ENCODE data around the gene SPATS2. TPM values are rescaled to one million over a fixed set of nuclear protein-coding genes. Genes with fewer than 3 reads are reported as not detected.

SPATS2 gene
- polyA plus RNA-seq, 1 of the 3 experiments (the other 2 are of a cell fraction): 72.9 TPM

DNA sequence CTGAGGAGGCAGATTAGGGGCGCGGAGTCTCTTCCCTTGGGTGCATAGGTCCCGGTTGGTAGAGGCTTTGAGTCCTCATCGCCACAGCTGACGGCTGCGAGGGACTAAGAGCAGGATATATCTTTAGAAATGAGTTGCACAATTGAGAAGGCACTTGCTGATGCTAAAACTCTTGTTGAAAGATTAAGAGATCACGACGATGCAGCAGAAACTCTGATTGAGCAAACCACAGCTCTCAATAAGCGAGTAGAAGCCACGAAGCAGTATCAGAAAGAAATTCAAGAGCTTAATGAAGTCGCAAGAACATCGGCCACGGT is 22.1 kb downstream of the SPATS2 start (continued):
- TF ChIP-seq, protein P1, sequence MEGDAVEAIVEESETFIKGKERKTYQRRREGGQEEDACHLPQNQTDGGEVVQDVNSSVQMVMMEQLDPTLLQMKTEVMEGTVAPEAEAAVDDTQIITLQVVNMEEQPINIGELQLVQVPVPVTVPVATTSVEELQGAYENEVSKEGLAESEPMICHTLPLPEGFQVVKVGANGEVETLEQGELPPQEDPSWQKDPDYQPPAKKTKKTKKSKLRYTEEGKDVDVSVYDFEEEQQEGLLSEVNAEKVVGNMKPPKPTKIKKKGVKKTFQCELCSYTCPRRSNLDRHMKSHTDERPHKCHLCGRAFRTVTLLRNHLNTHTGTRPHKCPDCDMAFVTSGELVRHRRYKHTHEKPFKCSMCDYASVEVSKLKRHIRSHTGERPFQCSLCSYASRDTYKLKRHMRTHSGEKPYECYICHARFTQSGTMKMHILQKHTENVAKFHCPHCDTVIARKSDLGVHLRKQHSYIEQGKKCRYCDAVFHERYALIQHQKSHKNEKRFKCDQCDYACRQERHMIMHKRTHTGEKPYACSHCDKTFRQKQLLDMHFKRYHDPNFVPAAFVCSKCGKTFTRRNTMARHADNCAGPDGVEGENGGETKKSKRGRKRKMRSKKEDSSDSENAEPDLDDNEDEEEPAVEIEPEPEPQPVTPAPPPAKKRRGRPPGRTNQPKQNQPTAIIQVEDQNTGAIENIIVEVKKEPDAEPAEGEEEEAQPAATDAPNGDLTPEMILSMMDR (IDR thresholded peaks at IDR 0.05): no peak
- TF ChIP-seq YY1 (IDR thresholded peaks at IDR 0.05; ENCODE audit: low read depth) (no peak), GABPA (IDR thresholded peaks at IDR 0.05; ENCODE audit: low read depth) (no peak)

DNA sequence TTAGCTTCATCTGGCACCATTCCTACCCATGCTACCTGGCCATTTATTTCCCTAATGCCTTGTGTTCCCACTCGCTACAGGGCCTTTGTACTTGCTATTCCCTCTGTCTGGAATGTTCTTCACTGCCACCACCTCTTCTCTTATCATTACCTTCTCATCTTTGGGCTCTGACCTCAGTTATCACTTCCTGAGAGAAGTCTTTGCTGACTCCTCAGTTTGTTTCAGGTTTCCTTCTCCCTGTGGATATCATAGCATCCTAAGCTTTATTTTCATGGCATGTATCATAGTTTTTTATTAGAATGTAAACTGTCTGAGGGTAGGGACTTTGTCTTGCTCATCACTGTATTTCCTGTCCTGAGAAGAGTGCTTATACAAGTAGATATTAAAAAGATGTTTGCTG is 29.7 kb downstream of the SPATS2 start:
- Histone ChIP-seq H3K36me3 (replicated peaks in 1 of 2; ENCODE audit: control insufficient read depth in 1 of 2, insufficient read depth in 2 of 2, low read length in 1 of 2) (peaks cover 0 to 14% of the 10 kb centered on the region in 2 experiments), H4K20me1 (ENCODE audit: insufficient read depth) (peaks cover 86% of the 10 kb centered on the region), H2AFZ (ENCODE audit: low read depth) (no peak overlapping the region), H3K9me3 (no peaks in the 10 kb centered on the region), H3K9ac (no peak overlapping the region), H3K79me2 (ENCODE audit: insufficient read depth) (peaks cover 99% of the 10 kb centered on the region), H3F3A (replicated peaks; ENCODE audit: insufficient read depth) (peaks cover 17% of the 10 kb centered on the region), H3K4me2 (no peak overlapping the region), H3K27me3 (ENCODE audit: insufficient read depth) (no peaks in the 10 kb centered on the region), H3K4me1 (ENCODE audit: control insufficient read depth in 1 of 2, insufficient read depth in 2 of 2, low read depth in 1 of 2, low read length in 1 of 2) (no peaks in the 10 kb centered on the region), H3K9me2 (no peaks in the 10 kb centered on the region), H3K27ac (ENCODE audit: low read depth in 2 of 2, low read length in 1 of 2) (no peak overlapping the region), H3K4me3 (ENCODE audit: low read depth in 2 of 2, low read length in 1 of 2) (no peak overlapping the region)
- TF ChIP-seq, protein P1 (IDR thresholded peaks at IDR 0.05): no peak
- TF ChIP-seq TCF12 (IDR thresholded peaks at IDR 0.05) (no peak), NRF1 (IDR thresholded peaks at IDR 0.05; ENCODE audit: low read depth, low read length) (no peak), FOXM1 (IDR thresholded peaks at IDR 0.05; ENCODE audit: low read depth) (no peak), RXRA (IDR thresholded peaks at IDR 0.05; ENCODE audit: borderline replicate concordance, low read depth) (no peak), YY1 (IDR thresholded peaks at IDR 0.05; ENCODE audit: low read depth) (no peak), TAF1 (IDR thresholded peaks at IDR 0.05; ENCODE audit: borderline replicate concordance, low read depth, low read length) (no peak)
- TF ChIP-seq, protein P2, sequence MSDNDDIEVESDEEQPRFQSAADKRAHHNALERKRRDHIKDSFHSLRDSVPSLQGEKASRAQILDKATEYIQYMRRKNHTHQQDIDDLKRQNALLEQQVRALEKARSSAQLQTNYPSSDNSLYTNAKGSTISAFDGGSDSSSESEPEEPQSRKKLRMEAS (IDR thresholded peaks at IDR 0.05; ENCODE audit: low read depth): no peak
- CTCF ChIA-PET: interaction anchor here (0.9 kb wide), 1 partner anchor 39 kb away, joined by 4 read pairs; no protein-coding TSS in a partner anchor
- DNase-seq: no peak
- POLR2A ChIA-PET: interaction anchor here (0.6 kb wide), 1 partner anchor 31 kb away, joined by 3 read pairs; no protein-coding TSS in a partner anchor
- WGBS (ENCODE audit: low lambda C conversion rate): 92% methylated on average over 1 of the region's 1 CpG

DNA sequence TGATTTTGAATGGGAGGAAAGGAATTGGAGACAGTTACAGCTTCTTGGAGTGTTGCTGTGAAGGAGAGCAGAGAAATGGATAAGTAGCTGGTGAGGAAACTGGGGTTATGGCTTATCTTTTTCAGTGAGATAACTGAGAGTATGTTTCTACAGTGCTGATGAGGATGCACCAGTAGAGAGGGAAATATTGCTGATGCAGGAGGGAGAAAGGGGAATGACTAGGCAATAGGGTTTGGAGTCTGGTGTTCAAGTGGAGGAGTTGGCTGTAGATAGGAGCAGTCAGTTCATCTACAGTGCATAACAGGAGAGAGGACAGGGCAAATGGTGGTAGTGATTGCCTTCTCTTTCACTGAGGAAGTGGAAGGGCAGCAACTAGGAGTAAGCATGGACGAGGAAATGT is 33.0 kb downstream of the SPATS2 start:
- ChIA-PET CTCF (interaction anchor here (0.6 to 1.2 kb wide), 2 partner anchors 10 to 52 kb away, joined by 3 read pairs; no protein-coding TSS in a partner anchor), POLR2A (interaction anchor here (1.2 kb wide), 1 partner anchor 16 kb away, joined by 3 read pairs; no protein-coding TSS in a partner anchor)
- Histone ChIP-seq H3K36me3 (replicated peaks in 1 of 2; ENCODE audit: control insufficient read depth in 1 of 2, insufficient read depth in 2 of 2, low read length in 1 of 2) (peaks cover 0 to 3% of the 10 kb centered on the region in 2 experiments), H3K4me1 (ENCODE audit: control insufficient read depth in 1 of 2, insufficient read depth in 2 of 2, low read depth in 1 of 2, low read length in 1 of 2) (peaks cover 5% of the 10 kb centered on the region in 2 experiments; a peak in 3 of 4 replicates), H3K9me2 (no peaks in the 10 kb centered on the region), H3F3A (replicated peaks; ENCODE audit: insufficient read depth) (peaks cover 4% of the 10 kb centered on the region), H3K9ac (no peak overlapping the region), H4K20me1 (ENCODE audit: insufficient read depth) (peaks cover 96% of the 10 kb centered on the region), H3K79me2 (ENCODE audit: insufficient read depth) (peaks cover 100% of the 10 kb centered on the region), H3K4me2 (no peak overlapping the region), H3K27ac (ENCODE audit: low read depth in 2 of 2, low read length in 1 of 2) (no peak overlapping the region), H3K4me3 (ENCODE audit: low read depth in 2 of 2, low read length in 1 of 2) (no peak overlapping the region), H3K27me3 (ENCODE audit: insufficient read depth) (no peaks in the 10 kb centered on the region), H2AFZ (ENCODE audit: low read depth) (no peak overlapping the region), H3K9me3 (no peaks in the 10 kb centered on the region)
- TF ChIP-seq TAF1 (IDR thresholded peaks at IDR 0.05; ENCODE audit: borderline replicate concordance, low read depth, low read length) (no peak), SIN3A (IDR thresholded peaks at IDR 0.05; ENCODE audit: borderline replicate concordance, low read depth, low read length) (no peak), GATA2 (CRISPR knock-in tag; IDR thresholded peaks at IDR 0.05) (no peak), SMC3 (IDR thresholded peaks at IDR 0.05; ENCODE audit: low read depth, low read length) (no peak)
- TF ChIP-seq, protein P3, sequence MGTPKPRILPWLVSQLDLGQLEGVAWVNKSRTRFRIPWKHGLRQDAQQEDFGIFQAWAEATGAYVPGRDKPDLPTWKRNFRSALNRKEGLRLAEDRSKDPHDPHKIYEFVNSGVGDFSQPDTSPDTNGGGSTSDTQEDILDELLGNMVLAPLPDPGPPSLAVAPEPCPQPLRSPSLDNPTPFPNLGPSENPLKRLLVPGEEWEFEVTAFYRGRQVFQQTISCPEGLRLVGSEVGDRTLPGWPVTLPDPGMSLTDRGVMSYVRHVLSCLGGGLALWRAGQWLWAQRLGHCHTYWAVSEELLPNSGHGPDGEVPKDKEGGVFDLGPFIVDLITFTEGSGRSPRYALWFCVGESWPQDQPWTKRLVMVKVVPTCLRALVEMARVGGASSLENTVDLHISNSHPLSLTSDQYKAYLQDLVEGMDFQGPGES (IDR thresholded peaks at IDR 0.05; ENCODE audit: low read depth, low read length): no peak
- no peak for DNase-seq
- 94% methylated on average over 1 of the region's 1 CpG for WGBS (ENCODE audit: low lambda C conversion rate)
